ENCODE data around the gene MAP3K14. TPM values are rescaled to one million over a fixed set of nuclear protein-coding genes. Genes with fewer than 3 reads are reported as not detected.
A peak's percentile ranks its signal among the peaks of the same experiment; 100 is the strongest.

Gene MAP3K14
- total and polyA plus RNA-seq, 10 of the 15 experiments (the other 5 are each of a cell fraction or from before 2014, with no cell fraction given): 2.1 to 33.3 (median 19.7) TPM

DNA sequence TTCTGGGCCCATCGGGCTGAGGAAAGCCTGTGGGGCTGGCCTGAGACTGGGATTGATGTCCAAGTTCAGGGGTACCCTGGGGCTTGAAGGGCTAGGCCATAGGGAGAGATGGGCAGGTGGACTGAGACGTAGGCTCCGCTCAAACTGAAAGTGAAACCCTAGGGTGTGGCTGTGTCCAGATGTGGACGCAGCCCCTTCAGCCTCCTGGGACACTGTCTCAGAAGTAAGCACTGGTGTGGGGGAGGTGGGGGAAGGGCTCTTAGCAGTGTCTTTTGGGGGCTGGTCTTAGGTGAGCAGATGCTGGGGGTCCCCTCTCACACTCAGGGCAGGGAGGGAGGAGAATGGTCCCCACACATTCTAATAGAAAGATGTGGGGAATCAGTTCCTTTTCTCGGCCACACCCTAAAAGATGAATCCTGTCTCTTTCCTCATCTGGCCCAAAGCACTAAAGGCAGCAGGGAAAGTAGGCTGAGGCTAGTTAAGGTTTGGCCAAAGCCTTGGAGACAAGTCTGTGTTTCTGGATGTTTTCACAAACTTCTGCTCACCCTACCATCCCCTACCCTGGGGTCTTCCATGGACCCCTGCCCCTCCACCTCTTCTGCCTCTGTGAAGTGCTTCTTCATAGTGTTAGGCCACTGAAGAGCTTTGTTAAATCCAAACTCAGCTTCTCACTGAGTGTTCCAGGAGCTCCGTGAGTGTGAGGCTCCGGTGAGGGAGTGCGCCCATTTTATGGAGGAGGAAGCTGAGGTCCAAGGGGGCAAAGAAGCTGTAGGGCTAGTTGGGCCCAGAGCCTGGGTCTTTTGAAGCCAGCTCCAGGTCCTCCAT lies 89.5 kb downstream of the MAP3K14 start (continued):
- TF ChIP-seq, protein P1, sequence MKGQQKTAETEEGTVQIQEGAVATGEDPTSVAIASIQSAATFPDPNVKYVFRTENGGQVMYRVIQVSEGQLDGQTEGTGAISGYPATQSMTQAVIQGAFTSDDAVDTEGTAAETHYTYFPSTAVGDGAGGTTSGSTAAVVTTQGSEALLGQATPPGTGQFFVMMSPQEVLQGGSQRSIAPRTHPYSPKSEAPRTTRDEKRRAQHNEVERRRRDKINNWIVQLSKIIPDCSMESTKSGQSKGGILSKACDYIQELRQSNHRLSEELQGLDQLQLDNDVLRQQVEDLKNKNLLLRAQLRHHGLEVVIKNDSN (IDR thresholded peaks at IDR 0.05; ENCODE audit: borderline replicate concordance, extremely low read length, insufficient read depth, low read depth, low read length): no peak
- TF ChIP-seq NR2C2 (IDR thresholded peaks at IDR 0.05; ENCODE audit: borderline replicate concordance, control insufficient read depth, insufficient read length, low read depth): no peak
- TF ChIP-seq MYB (IDR thresholded peaks at IDR 0.05; ENCODE audit: borderline replicate concordance, low read depth, low read length): no peak
- TF ChIP-seq ASH2L (IDR thresholded peaks at IDR 0.05; ENCODE audit: borderline replicate concordance, low read depth): no peak
- no peak for TF ChIP-seq NRF1 (conservative IDR thresholded peaks at IDR 0.05; ENCODE audit: low read depth, low read length)
- TF ChIP-seq CBFB (IDR thresholded peaks at IDR 0.05; ENCODE audit: low read depth): 0 out of 2 replicates have a peak, but pooled peaks have one; percentile 15
- TF ChIP-seq RB1 (IDR thresholded peaks at IDR 0.05; ENCODE audit: borderline replicate concordance): no peak
- peak; percentile 77; the same call in 1 of the 2 replicates for TF ChIP-seq SMARCA5 (IDR thresholded peaks at IDR 0.05)
- TF ChIP-seq, protein P2, sequence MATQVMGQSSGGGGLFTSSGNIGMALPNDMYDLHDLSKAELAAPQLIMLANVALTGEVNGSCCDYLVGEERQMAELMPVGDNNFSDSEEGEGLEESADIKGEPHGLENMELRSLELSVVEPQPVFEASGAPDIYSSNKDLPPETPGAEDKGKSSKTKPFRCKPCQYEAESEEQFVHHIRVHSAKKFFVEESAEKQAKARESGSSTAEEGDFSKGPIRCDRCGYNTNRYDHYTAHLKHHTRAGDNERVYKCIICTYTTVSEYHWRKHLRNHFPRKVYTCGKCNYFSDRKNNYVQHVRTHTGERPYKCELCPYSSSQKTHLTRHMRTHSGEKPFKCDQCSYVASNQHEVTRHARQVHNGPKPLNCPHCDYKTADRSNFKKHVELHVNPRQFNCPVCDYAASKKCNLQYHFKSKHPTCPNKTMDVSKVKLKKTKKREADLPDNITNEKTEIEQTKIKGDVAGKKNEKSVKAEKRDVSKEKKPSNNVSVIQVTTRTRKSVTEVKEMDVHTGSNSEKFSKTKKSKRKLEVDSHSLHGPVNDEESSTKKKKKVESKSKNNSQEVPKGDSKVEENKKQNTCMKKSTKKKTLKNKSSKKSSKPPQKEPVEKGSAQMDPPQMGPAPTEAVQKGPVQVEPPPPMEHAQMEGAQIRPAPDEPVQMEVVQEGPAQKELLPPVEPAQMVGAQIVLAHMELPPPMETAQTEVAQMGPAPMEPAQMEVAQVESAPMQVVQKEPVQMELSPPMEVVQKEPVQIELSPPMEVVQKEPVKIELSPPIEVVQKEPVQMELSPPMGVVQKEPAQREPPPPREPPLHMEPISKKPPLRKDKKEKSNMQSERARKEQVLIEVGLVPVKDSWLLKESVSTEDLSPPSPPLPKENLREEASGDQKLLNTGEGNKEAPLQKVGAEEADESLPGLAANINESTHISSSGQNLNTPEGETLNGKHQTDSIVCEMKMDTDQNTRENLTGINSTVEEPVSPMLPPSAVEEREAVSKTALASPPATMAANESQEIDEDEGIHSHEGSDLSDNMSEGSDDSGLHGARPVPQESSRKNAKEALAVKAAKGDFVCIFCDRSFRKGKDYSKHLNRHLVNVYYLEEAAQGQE (IDR thresholded peaks at IDR 0.05; ENCODE audit: low read depth, low read length): no peak
- no peak for TF ChIP-seq BACH1 (IDR thresholded peaks at IDR 0.05; ENCODE audit: borderline replicate concordance)
- TF ChIP-seq TCF3 (IDR thresholded peaks at IDR 0.05; ENCODE audit: borderline replicate concordance, insufficient read depth, low read depth, low read length): peak; percentile 79; the same call in 1 of the 2 replicates
- no peak for TF ChIP-seq CHD4 (IDR thresholded peaks at IDR 0.05)
- TF ChIP-seq RBBP5 (conservative IDR thresholded peaks at IDR 0.05): no peak
- TF ChIP-seq, protein P3, sequence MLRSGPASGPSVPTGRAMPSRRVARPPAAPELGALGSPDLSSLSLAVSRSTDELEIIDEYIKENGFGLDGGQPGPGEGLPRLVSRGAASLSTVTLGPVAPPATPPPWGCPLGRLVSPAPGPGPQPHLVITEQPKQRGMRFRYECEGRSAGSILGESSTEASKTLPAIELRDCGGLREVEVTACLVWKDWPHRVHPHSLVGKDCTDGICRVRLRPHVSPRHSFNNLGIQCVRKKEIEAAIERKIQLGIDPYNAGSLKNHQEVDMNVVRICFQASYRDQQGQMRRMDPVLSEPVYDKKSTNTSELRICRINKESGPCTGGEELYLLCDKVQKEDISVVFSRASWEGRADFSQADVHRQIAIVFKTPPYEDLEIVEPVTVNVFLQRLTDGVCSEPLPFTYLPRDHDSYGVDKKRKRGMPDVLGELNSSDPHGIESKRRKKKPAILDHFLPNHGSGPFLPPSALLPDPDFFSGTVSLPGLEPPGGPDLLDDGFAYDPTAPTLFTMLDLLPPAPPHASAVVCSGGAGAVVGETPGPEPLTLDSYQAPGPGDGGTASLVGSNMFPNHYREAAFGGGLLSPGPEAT (IDR thresholded peaks at IDR 0.05; ENCODE audit: low read depth): peak; percentile 37; the same call in 1 of the 2 replicates
- TF ChIP-seq FOXK2 (IDR thresholded peaks at IDR 0.05): peak; percentile 22; the same call in 1 of the 2 replicates
- TF ChIP-seq ZZZ3 (IDR thresholded peaks at IDR 0.05; ENCODE audit: control insufficient read depth, insufficient read length, low read depth): no peak
- TF ChIP-seq CHD1 (IDR thresholded peaks at IDR 0.05; ENCODE audit: low read depth, low read length): no peak
- TF ChIP-seq ESRRA (IDR thresholded peaks at IDR 0.05; ENCODE audit: low read length): no peak
- no peak for TF ChIP-seq ZNF622 (IDR thresholded peaks at IDR 0.05)
- TF ChIP-seq, protein P4, sequence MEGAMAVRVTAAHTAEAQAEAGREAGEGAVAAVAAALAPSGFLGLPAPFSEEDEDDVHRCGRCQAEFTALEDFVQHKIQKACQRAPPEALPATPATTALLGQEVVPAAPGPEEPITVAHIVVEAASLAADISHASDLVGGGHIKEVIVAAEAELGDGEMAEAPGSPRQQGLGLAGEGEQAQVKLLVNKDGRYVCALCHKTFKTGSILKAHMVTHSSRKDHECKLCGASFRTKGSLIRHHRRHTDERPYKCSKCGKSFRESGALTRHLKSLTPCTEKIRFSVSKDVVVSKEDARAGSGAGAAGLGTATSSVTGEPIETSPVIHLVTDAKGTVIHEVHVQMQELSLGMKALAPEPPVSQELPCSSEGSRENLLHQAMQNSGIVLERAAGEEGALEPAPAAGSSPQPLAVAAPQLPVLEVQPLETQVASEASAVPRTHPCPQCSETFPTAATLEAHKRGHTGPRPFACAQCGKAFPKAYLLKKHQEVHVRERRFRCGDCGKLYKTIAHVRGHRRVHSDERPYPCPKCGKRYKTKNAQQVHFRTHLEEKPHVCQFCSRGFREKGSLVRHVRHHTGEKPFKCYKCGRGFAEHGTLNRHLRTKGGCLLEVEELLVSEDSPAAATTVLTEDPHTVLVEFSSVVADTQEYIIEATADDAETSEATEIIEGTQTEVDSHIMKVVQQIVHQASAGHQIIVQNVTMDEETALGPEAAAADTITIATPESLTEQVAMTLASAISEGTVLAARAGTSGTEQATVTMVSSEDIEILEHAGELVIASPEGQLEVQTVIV (IDR thresholded peaks at IDR 0.05; ENCODE audit: borderline replicate concordance, partially characterized antibody): no peak
- TF ChIP-seq BCL11A (IDR thresholded peaks at IDR 0.05; ENCODE audit: low read depth, low read length): peak; percentile 67
- TF ChIP-seq HCFC1 (IDR thresholded peaks at IDR 0.05; ENCODE audit: low read length): no peak

Data from GM12878 (cell line).